GM21423 (cell line): ENCODE measurements around the gene TCFL5.

Experiments used
- ATAC-seq: cut with Tn5 transposase; IDR thresholded peaks from one replicate; pipeline ENCODE4 v1.9.1; 2021; ENCODE audit warnings: mild to moderate bottlenecking, moderate library complexity; ENCODE audit not compliant: unreplicated experiment

TCFL5 gene

GRCh38 chr20:62861726-62862336, at the start of gene TCFL5:
Gene TCFL5 (minus strand): TSS chr20:62861822. CDS start chr20:62861670, 152 bp downstream.
- peak; percentile 77 for ATAC-seq

GRCh38 chr20:62910777-62911497, 49.3 kb upstream of the TCFL5 start:
- ATAC-seq = no peak

DNA sequence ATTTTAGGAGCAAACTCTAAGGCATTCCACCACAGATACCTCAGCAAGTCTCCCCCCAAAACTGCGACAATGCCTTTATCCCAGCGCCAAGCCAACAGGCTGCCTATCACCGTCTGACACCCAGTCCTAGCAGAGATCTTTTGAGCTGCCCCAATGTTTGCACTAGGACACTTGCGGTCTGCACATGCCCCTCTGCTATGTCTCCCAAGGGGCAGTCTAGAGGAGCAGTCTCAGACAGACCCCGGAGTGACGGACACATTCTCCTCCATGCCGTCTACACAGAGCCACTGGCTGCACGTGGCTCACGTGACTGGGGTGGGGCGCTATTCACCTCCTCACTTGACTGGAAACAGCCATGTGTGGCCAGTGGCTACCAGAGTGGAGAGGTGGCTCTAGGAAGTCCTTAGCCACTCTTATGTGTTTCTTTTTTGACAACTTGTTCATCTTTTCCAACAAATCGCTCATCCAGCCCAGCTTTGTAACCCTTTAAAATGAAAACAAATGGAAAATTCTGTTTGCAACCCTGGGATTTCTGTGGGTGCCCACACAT, 48.7 kb upstream of the TCFL5 start:
- ATAC-seq = no peak

GRCh38 chr20:62908971-62909791, 47.6 kb upstream of the TCFL5 start:
- ATAC-seq = no peak

DNA sequence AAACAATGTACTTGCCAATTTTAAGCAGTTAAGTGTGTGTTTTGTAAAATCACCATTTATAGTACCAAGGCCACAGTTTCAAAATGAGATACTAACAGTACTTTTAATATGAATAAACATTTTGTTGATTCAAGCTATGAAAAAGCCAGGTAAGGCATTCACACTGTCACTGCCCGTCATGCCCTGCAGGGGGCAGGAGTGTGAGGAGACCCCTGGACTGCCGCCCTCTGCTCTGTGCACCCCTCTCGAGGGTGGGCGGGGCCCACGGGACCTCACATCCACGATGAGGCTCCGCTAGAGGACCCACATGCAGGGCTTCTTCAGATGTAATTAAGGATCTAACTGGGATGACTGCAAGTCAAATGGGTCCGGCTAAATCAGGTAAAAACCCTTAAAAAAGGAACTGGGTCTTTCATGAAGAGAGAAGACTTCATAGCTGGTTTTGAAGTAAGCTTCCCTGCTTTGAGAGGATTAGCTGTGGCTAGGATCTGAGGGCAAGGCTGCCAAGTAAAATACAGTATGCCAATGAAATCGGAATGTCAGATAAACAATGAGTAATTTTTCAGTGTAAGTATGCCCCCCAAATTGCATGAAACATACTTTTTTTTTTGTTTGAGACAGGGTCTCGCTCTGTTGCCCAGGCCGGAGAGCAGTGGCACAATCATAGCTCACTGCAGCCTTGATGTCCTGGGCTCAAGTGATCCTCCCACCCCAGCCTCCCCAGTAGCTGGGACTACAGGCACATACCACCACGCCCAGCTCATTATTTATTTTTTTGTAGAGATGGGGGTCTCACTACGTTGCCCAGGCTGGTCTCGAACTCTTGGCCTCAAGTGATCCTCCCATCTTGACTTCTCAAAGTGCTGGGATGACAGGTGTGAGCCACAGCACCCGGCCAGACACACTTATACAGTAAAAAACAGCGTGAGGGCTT, 46.0 kb upstream of the TCFL5 start:
- ATAC-seq = no peak

- no peak for ATAC-seq
Observed at GRCh38 chr20:62906647-62907375, 45.2 kb upstream of the TCFL5 start.

GRCh38 chr20:62906209-62906608, 44.6 kb upstream of the TCFL5 start:
- ATAC-seq = no peak

DNA sequence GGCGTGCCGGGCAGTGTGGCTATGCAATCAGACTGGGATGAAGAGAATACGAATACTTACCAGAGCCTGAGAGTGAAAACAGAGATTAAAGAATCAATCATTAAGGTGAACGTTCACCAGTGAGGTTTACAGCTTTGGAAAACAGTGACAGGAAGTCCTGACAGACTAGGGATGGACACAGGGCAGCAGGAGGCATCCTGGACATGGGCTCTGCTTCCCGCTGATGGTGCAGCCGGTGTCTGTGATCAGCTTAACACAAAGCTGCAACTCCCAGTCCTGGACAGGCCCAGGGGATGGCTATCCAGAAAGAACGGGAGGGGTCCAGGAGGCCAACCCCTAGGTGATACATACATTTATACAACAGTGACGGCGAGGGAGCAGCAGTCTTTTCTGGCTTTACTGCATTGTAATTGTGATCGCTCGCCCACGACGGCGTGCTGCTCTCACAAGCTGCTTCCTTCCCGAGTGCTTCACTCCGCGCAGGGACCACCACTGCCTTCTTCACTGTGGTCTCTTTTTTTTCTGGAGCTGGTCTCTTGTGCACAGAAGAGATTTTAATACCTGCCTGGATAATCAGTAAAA, 44.0 kb upstream of the TCFL5 start:
- ATAC-seq = no peak

- no peak for ATAC-seq
Observed at GRCh38 chr20:62902926-62903615, 41.4 kb upstream of the TCFL5 start.

- ATAC-seq = no peak
Observed at GRCh38 chr20:62901891-62902290, 40.3 kb upstream of the TCFL5 start.

DNA sequence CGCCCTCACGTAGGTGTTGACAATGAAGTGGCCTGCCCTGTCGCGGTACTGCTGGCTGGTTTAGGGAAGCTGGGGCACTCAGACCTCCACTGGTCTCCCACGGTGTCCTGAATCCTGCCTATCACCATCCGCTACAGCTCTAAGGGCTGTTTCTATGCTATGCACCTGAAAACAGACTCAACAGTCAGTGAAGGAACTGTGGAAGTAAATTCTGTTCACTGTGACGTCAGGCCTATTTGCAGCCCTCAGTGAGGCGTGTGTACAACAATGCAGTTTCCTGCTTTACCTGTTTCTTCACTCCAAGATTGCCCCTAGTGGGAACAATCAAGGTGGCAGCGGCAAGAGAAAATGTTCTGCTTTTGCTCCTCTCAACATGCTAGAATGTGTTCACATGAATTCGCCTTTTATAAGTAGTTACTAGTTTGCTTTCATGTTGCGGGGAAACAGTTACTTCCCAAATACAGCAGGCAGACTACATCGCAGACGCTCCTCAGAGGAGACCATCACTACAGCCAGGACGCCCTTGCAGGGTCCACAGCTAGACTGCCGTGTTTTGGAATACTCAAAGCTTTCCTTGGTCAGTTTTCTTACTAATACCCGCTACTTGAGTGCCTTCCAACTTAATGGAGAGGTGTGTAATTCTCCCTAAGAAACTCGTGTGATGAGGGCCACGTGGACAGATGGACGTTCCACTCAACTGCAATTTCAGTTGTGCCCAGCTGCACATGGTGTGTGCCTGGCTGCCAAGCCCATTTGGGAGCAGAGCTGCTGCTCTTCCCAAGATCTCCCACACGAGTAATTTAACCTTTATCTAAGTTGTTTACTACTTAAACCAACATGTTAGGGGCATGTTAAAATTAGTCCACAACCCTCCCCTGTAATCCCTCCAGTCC, 39.3 kb upstream of the TCFL5 start:
- peak; percentile 4 for ATAC-seq

- peak; percentile 62 for ATAC-seq
Observed at GRCh38 chr20:62900052-62900691, 38.5 kb upstream of the TCFL5 start.

DNA sequence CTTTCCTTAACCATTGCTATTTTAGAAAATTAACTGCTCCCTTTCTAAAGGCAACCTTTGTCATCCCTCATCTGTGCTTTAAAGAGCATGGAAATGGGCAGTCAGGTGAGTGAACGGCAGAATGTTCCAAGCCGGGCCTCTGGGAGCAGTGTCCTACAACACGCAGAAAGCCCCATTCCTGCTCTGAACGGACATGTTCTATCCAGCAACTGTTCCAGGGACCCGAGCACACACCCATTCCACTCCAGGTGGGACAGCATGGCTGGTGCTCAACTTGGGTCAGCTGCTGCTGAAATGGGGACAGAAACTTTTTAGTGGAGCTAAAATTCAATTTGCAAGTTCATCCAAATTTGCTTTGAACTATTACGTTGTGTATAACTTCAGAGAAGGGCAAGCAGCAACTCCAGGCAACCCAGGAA, 38.0 kb upstream of the TCFL5 start:
- ATAC-seq = no peak

DNA sequence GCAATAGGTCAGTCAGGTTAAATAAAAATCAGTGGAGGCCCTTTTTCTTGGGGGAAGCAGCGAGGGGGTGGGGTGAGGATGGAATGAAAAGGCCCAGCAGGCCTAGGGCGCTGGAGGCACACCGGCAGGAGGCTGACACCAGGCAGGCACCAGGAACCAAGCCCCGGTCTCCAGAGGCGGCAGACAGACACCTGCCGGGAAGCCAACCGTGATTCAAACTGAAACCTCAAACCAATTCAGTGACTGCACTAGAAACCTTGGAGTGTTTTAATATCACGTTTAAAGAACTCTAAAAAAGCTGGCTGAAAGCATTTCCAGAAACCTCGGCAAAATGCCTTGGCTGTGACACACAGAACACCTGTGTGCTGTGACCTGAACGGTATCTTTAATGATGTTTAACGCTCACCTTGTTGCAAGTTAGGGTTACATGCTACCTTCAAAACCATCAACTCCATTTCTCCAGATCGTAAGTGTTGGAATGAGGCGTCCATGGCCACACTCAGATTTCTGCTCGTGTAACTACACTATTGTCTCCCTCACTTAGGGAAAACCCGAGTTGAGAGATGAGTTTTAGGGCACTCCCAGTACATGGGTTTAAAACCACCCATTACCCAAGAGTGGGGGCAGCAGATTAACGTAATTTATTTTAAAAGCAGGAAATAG, 37.5 kb upstream of the TCFL5 start:
- ATAC-seq = no peak

GRCh38 chr20:62898093-62898964, 36.7 kb upstream of the TCFL5 start:
- ATAC-seq = no peak

GRCh38 chr20:62897666-62898065, 36.0 kb upstream of the TCFL5 start:
- no peak for ATAC-seq
